ENCODE results near the gene ANKLE1.

Gene ANKLE1

DNA sequence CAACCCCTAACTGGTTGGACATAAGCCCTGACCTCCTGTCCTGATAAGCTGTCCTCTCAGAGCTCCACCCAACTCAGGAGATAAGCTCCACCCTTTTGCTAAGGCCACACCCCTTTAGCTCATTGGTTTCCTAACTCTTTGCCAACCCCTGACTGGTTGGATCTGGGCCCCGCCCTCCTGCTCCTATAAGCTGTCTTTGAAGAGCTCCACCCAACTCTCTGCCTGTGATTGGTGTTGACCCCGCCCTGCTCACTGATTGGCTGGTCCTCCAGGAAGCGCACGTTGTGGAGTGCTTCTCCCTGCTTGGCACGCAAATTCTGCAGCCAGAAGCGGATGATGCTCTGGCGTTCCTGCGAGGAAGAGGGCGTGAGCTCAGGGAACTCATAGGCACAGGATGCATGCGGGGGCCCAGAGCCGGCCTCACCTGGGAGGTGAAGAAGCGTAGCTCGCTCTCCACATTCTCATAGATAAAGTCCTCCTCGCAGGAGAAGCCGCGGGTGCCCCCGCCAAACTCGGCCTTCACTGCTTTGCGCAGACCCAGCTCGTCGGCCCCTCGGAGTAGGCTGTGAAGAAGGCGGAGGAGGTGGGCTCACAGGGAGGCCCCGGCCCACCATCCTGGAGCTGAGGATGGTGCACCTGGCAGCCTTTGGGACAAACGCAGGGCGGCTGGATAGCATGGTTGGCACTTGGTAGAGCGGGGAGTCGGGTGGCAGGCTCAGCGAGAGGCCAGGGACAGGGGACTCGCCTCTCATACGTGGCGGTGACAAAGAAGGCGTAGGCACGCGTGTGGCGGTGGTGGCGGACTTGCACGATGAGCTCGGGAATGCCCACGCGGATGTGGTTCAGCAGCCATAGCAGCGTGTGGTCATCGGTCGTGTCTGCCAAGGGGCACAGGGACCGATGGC, 51.2 kb downstream of the ANKLE1 start:
- H3K4me3 ChIP-seq (ENCODE audit: low read depth, low read length) = no peak overlapping the region; the same call in 1 of the 2 replicates
- H3K9me3 ChIP-seq = no peaks in the 10 kb centered on the region
- no peaks in the 10 kb centered on the region for H3K36me3 ChIP-seq
- DNase-seq = peak; percentile 98
- no peaks in the 10 kb centered on the region; the same call in 1 of the 2 replicates for H3K4me1 ChIP-seq
- TF ChIP-seq, protein P1, sequence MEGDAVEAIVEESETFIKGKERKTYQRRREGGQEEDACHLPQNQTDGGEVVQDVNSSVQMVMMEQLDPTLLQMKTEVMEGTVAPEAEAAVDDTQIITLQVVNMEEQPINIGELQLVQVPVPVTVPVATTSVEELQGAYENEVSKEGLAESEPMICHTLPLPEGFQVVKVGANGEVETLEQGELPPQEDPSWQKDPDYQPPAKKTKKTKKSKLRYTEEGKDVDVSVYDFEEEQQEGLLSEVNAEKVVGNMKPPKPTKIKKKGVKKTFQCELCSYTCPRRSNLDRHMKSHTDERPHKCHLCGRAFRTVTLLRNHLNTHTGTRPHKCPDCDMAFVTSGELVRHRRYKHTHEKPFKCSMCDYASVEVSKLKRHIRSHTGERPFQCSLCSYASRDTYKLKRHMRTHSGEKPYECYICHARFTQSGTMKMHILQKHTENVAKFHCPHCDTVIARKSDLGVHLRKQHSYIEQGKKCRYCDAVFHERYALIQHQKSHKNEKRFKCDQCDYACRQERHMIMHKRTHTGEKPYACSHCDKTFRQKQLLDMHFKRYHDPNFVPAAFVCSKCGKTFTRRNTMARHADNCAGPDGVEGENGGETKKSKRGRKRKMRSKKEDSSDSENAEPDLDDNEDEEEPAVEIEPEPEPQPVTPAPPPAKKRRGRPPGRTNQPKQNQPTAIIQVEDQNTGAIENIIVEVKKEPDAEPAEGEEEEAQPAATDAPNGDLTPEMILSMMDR (IDR thresholded peaks at IDR 0.05; ENCODE audit: low read depth, low read length) = no peak
- no peaks in the 10 kb centered on the region for H3K27me3 ChIP-seq

DNA sequence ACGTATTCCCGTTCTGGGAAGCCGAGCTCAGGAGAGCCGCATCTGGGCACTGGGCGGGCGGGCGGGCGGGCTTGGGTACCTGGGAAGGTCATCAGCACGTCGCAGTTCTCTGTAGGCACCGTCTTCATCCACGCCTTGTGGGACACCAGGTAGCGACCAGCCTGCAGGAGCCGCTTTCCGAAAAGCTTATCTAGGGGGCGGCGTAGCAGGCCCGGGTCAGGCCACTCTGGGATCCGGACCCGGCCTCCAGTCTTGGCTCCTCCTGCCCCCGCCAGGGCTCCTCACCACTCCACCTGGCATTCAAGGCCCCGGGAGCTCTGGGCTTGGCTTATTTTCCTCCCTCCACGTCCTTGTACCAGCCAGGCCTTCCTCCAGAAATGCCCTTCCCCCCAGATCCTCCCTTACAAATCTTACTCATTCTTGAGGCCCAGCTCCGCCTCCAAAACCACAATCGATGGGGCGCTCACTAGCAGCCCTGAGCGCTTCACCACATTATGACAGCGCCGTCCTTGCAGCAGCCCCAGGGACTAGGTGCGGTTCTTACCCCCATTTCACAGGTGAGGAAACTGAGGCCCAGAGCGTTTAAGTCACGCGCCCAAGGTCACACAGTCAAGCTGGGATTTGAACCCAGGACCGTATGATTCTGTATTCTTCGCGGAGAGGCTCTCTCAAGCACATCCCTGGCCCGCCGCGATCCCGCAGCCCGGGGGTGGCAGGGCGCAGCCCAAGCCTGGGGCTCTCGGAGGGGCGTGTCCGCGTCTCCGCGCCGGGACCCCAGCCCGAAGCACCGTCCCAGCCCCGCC, 52.1 kb downstream of the ANKLE1 start:
- H3K27me3 ChIP-seq = no peaks in the 10 kb centered on the region
- H3K4me3 ChIP-seq (ENCODE audit: low read depth, low read length) = peak overlapping the region; percentile 74
- TF ChIP-seq, protein P1 (IDR thresholded peaks at IDR 0.05; ENCODE audit: low read depth, low read length) = no peak
- no peak for DNase-seq
- H3K9me3 ChIP-seq = no peaks in the 10 kb centered on the region
- no peaks in the 10 kb centered on the region; the same call in 1 of the 2 replicates for H3K36me3 ChIP-seq
- no peaks in the 10 kb centered on the region; the same call in 1 of the 2 replicates for H3K4me1 ChIP-seq

DNA sequence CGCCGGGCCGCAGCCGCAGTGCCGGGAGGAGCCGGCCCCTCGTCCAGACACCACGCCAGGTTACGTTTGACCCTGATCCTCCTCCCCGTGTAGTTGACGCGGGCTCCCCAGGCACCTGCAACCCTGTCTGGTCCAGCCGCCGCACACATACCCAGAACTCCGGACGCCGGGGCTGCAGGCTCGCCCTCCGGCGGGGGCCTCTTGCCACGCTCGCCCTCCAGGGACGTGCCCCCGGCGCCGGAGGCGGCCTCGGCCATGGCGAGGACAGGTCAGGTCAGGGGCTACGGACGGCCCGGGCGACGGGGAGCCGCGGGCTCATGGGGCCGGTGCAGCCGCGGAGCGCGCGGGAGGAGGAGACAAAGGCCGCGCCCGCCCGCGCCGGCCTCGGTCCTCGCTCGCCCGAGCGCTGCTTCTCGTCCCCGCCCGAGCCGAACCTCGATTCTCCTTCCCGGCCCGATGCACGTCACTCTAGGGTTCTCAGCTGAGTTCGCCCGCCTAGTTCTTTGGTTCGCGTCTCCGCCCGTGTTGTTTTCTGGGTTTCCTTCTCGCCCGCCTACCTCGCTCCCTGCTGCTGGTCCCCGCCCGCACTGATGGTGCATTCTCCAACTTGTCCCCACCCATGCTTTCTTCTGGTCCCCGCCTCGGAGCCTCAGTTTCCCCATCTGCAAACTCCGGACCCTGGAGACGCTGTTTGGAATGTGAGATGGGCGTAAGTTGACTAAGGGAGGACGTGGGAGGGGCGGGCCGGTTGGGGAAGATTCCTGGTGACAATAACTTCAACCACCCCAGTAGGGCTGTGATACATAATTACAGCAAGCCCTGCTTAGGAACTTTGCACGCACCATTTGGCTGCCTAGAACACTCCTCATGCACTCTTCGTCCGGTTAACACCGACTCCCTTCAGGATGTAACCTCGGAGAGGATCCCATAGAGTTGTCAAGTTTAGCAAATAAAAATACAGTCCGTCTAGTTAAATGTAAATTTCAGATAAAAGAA, 53.0 kb downstream of the ANKLE1 start, which contains the start of gene ANO8:
ANO8 (minus strand) TSS at position 442 of the 996 bp plus-strand sequence; CDS start at position 257, 185 bp downstream.
- TF ChIP-seq, protein P1 (IDR thresholded peaks at IDR 0.05; ENCODE audit: low read depth, low read length) = no peak
- Histone ChIP-seq H3K27me3 (no peaks in the 10 kb centered on the region), H3K9me3 (no peaks in the 10 kb centered on the region), H3K36me3 (no peaks in the 10 kb centered on the region; the same call in 1 of the 2 replicates), H3K4me3 (ENCODE audit: low read depth, low read length) (peak within 1 kb of the TSS; percentile 74), H3K4me1 (no peaks in the 10 kb centered on the region; the same call in 1 of the 2 replicates)
- DNase-seq = peak; percentile 96

DNA sequence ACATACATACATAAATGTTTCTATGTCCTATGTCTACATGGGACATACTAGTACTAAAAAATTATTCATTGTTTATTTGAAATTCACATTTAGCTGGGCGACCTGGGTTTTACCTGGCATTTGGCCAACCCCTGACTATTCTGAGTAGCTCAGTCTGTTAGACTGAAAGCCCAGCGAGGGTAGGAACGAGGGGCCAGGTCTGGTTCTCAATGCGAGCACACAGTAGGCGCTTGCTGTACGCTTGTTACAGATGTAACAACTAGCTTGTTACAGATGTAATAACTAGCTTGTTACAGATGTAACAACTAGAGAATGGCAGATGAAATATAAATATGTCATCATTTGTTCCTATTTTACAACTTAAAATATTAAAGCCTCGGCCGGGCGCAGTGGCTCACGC, 53.9 kb downstream of the ANKLE1 start:
- Histone ChIP-seq H3K27me3 (no peaks in the 10 kb centered on the region), H3K9me3 (no peaks in the 10 kb centered on the region), H3K4me1 (no peaks in the 10 kb centered on the region; the same call in 1 of the 2 replicates), H3K4me3 (ENCODE audit: low read depth, low read length) (no peak overlapping the region), H3K36me3 (no peaks in the 10 kb centered on the region; the same call in 1 of the 2 replicates)
- DNase-seq = peak; percentile 12
- TF ChIP-seq, protein P1 (IDR thresholded peaks at IDR 0.05; ENCODE audit: low read depth, low read length) = no peak

All from BE2C (cell line).